Amniotic stem cell (primary cell): ENCODE results near the gene HSPA5.

Experiments
- DNase-seq: peaks from one replicate; lab custom pipeline; 2025; lab: John Stamatoyannopoulos, UW

The HSPA5 gene

DNA sequence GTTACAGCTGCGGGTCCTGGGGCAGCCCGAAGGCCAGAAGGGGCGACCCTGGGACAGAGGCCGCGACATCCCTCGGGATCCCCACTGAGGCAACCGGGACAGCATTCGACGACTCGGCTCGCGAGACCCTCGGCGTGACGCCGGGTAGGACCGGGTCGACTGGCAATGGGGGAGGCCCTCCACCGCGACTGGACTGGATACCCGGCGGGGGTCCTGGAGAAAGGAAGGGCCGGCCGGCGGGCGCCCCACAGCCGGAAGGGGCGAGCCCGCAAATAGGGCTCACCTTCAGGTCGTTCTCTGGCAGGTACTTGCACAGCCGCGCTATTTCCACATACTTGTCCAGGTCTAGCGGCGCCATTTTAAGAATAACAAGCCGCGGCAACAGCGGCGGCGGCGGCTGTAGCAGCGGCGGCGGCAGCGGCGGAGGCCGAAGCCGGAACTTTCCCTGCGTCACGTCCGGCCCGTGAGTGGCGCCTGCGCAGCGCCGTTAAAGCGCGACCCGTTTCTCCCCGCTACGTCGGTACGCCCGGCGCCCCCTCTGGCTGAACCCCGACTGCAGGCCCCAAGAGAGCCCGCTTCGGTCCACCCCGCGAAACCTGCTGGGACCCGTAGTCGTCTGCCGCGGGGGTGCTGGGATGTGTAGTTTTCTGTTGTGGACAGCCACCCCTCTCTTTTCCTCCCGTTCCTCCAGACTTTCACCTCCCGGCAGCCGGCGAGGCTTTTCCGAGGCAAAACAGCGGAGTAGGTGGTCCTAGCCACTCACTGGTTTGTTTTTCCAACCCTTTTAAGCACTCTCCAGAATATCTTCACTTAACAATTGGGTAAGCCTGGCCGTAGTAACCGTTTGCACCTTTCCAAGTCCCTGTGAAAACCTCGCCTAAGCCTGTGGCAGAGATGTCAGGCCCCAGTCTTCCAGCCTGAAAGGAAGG lies 51.5 kb downstream of the HSPA5 start, which contains the start of gene PPP6C:
Gene PPP6C (minus strand): TSS at position 443 of the 929 bp plus-strand sequence. CDS start 85 bp downstream, at position 358.
- peak; percentile 86 for DNase-seq

DNA sequence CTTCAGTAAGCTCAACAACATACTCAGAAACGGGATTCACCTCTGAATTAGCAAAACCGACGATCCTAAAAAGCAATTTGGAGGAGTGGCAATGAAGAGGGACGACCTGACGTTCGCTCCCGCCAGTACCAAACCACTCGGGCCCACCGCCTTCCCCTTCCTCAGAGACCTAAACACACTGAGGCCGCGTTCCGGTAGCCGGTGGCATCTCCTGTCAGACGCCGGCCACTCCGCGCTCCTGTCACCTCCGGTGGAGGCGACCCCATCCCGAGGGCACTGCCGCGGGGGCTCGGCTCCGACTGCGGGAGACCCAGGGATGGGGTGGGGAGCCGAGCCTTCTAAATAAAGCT lies 52.2 kb downstream of the HSPA5 start:
- DNase-seq: no peak
